OCI-M2 (cell line): ENCODE measurements around the gene NRXN2.
A peak's percentile ranks its signal among the peaks of the same experiment; 100 is the strongest.

Source experiments
- DNase-seq: peaks from one replicate; lab custom pipeline; 2025; ENCODE audit not compliant: unreplicated experiment; lab: John Stamatoyannopoulos, UW

NRXN2 gene

GRCh38 chr11:64759131-64759721 lies 36.2 kb upstream of the NRXN2 start:
- no peak for DNase-seq

- DNase-seq: no peak
Measured at GRCh38 chr11:64758330-64759079, 35.5 kb upstream of the NRXN2 start.

DNA sequence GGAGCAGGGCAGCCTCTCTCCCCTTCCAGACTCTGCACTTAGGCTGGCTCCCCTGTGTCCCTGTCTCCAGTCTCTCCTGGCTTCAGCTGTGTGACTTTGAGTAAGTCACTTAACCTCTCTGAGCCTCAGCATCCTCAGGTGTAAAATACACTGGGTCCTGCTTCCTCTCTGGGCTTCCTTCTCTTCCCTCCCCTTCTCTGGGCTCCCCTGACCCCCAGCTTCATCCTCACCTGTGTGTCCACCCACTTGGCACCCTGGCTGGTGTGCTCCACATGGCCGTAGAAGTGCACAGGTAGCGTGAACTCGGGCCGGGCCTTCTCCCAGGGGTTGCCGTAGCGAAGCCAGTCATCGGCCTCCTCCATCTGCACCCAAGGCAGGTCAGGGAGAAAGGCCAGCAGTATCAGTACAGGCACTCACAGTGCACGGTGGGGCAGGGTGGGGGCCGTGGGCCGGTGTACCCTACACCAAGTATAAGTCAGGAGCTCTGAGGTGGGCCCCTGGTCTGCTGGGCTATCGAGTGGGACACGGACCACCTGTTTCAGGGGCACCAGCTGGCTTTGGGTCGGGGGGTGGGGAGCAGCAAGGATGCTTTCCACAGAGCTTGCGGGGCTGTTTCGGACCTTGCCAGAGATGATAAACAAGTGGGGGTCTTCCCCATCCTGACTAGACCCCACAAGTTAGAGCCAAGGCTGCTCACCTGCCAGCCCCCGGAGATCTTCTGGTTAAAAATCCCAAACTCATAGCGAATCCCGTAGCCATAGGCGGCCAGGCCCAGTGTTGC lies 34.7 kb upstream of the NRXN2 start:
- no peak for DNase-seq

- no peak for DNase-seq
Measured at GRCh38 chr11:64755681-64756361, 32.8 kb upstream of the NRXN2 start.

- DNase-seq: no peak
Measured at GRCh38 chr11:64754919-64755662, 32.1 kb upstream of the NRXN2 start.

DNA sequence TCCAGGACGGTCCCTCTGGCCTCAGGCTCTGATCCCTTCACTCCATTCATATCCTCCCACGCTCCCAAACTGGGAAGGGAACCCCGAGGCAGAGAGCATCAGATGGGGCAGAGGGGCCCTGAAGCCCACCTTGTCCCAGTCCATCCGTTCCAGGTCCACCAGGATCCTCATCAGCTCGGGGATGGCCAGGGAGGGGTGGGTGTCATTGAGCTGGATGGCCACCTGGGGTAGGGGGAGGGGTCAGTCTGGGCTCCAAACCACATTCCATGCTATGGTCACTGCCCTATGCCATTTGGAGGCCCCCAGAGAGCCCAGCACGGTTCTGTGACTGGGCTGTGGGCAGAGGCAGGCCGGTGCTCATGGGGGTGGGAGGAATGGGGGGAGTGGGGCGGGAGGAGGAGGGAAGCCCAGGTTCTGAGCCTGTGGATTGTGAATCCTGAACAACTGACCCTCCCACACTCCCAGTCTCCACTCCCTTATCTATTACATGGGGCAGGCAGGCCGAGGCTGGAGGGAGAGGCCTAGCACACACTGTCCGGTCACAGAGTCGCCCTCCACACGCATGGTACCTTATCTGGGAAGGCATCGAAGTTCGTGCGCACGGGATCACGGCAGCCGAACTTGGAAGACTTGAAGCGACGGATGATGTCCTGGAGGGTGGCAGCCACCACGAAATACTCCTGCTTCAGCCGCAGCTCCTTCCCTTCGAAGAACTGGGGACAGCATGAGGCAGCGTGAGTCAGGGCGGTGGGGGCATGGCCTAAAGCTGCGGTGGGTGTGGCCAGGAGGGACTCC lies 31.3 kb upstream of the NRXN2 start:
- no peak for DNase-seq

DNA sequence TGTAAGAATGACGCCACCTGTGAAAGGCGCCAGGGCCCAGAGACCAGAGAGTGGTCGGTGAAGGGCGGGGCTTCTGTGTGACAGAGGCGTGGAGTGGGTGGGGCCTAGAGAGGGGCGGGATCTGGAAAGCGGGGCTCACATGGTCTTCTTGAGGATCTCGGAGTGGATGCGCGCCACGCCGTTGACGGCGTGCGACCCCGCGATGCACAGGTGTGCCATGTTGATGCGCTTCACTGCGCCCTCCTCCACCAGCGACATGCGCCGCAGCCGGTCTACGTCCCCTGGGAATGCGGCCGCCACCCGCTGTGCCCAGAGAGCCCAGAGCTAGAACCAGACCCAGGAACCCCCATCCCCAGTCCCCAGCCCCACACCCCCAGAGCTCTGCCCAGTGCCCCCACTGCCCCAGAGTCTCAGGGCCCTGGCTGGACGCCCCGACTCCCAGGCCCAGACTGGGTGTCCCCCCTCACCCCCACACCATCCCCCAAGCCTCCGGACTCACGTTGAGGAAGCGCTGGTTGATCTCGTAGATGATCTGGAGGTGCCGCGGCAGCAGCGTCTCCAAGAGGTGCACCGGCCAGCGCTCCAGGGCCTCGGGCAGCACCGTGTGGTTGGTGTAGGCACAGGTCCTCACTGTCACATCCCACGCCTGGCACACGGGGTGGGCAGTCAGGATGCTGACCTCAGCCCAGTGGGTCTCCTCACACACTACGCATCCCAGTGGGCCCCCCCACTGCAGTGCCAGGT lies 30.6 kb upstream of the NRXN2 start:
- DNase-seq: no peak

- DNase-seq: no peak
Measured at GRCh38 chr11:64753019-64753379, 30.0 kb upstream of the NRXN2 start.

DNA sequence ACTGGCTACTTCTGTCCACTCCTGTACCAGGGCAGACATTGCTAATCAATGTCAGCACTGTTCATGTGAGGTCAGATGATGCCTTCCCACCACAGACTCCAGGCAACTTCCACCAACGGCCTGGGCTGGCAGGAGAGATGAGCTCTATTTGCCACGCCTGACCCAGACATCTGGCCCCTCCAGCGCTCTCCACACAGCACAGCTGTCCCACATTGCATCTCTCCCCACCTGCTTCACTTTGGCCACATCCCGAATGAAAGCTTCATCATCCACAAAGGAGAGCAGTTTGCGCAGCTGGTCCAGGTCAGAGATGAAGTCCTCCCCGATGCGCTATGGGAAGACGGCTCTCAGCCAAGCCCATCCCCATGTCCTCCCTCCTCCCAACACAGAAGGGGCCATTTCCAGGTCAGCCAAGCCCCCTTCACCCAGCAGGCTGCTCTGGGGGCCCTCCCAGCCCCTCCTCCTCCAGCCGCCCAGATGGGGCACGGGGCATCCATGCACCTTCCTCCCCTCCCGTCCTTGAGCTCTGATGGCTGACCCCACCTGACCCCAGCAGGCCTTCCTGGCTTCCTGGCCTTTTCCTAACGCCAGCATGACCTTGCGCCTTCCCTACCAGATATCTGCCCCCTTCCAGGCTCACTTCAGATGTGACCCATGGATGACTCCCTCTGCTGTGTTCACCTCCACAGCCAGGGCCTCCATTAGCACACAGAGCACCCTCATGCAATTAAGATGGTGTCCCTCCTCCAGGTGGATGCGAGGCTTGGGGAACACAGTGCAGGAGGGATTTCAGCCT lies 29.4 kb upstream of the NRXN2 start:
- no peak for DNase-seq

GRCh38 chr11:64751580-64751979 lies 28.6 kb upstream of the NRXN2 start:
- no peak for DNase-seq

- DNase-seq: no peak
Measured at GRCh38 chr11:64751136-64751535, 28.1 kb upstream of the NRXN2 start.

- no peak for DNase-seq
Measured at GRCh38 chr11:64750361-64751054, 27.5 kb upstream of the NRXN2 start.

- no peak for DNase-seq
Measured at GRCh38 chr11:64747961-64748665, 25.1 kb upstream of the NRXN2 start.

GRCh38 chr11:64746486-64746885 lies 23.5 kb upstream of the NRXN2 start:
- DNase-seq: no peak

GRCh38 chr11:64745521-64746328 lies 22.7 kb upstream of the NRXN2 start:
- peak; percentile 46 for DNase-seq

DNA sequence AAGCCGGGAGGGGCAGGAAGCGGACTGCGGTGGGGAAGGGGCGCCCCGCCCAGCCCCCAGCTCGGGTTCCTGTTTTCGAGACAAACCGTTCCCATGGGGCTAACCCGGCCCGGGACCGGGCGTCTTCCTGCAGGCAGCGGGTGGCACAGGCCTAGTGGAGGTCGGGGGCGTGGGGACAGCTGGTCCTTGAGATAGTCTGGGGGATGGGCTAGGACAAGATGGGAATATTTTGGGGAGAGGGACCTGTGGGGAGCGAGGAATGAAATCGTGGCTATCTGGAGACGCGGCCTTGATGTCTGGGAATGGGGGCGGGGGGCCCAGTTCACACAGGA lies 22.2 kb upstream of the NRXN2 start:
- peak; percentile 46 for DNase-seq
